Liver (tissue), 3 donors: ENCODE measurements around the gene RGS14.

Experiments
- EGR1 ChIP-seq, 2 donors: IDR thresholded peaks; 2 replicates each; pipeline ENCODE4 v1.6.1; 2016 to 2018; ENCODE audit warnings: antibody characterized with exemption in 2 of 2, low read depth in 2 of 2
- GABPA ChIP-seq, 2 donors: IDR thresholded peaks in 1 of 2; conservative IDR thresholded peaks in 1 of 2; 2 replicates each; pipeline ENCODE4 v1.6.1; 2016; ENCODE audit warnings: antibody characterized with exemption in 2 of 2, mild to moderate bottlenecking in 1 of 2, moderate library complexity in 1 of 2
- JUND ChIP-seq, 2 donors: IDR thresholded peaks; 2 replicates each; pipeline ENCODE4 v1.6.1; 2016; ENCODE audit warnings: antibody characterized with exemption in 2 of 2
- TF ChIP-seq, protein P1 (sequence below): IDR thresholded peaks from 2 replicates; pipeline ENCODE4 v1.6.1; 2016; ENCODE audit warnings: antibody characterized with exemption
- TF ChIP-seq, protein P2 (sequence below): fragments of 150-350 bp; IDR thresholded peaks from 2 replicates; pipeline ENCODE4 v1.5.1; 2017; ENCODE audit warnings: improper control_type of control experiment, low read depth, low read length; ENCODE audit not compliant: missing input control
- donor health status: healthy.
- donor health status: healthy.

DNA sequence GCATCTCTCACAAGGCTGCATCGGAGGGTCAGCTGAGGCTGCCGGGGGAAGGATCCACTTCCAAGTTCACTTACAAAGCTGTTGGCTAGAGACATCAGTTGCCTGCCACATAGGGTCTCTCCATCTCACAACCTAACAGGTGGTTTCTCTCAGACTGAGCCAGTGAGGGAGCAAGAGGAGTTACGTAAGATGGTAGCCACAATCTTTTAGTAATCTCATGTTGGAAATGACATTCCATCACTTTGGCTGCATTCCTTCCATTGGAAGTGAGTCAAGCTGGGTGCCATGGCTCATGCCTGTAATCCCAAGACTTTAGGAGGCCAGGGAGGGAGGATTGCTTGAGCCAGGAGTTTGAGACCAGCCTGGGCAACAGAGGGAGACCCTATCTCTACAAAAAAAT, 61.3 kb downstream of the RGS14 start:
- TF ChIP-seq, protein P1, sequence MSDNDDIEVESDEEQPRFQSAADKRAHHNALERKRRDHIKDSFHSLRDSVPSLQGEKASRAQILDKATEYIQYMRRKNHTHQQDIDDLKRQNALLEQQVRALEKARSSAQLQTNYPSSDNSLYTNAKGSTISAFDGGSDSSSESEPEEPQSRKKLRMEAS, result no peak
- TF ChIP-seq JUND (IDR thresholded peaks at IDR 0.05), result no peak
- no peak for TF ChIP-seq EGR1 (IDR thresholded peaks at IDR 0.05; ENCODE audit: low read depth in 2 of 2)
- TF ChIP-seq, protein P2, sequence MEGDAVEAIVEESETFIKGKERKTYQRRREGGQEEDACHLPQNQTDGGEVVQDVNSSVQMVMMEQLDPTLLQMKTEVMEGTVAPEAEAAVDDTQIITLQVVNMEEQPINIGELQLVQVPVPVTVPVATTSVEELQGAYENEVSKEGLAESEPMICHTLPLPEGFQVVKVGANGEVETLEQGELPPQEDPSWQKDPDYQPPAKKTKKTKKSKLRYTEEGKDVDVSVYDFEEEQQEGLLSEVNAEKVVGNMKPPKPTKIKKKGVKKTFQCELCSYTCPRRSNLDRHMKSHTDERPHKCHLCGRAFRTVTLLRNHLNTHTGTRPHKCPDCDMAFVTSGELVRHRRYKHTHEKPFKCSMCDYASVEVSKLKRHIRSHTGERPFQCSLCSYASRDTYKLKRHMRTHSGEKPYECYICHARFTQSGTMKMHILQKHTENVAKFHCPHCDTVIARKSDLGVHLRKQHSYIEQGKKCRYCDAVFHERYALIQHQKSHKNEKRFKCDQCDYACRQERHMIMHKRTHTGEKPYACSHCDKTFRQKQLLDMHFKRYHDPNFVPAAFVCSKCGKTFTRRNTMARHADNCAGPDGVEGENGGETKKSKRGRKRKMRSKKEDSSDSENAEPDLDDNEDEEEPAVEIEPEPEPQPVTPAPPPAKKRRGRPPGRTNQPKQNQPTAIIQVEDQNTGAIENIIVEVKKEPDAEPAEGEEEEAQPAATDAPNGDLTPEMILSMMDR, result no peak
- TF ChIP-seq GABPA (IDR thresholded peaks at IDR 0.05 in 1 of 2, conservative IDR thresholded peaks at IDR 0.05 in 1 of 2), result no peak
